ENCODE data around the gene OTOF. TPM values are rescaled to one million over a fixed set of nuclear protein-coding genes. Genes with fewer than 3 reads are reported as not detected.

The OTOF gene
- total and polyA plus RNA-seq, 9 of the 15 experiments (the other 6 are each of a cell fraction or from before 2014, with no cell fraction given) = 0.03 to 0.11 (median 0.06) TPM; not detected in 5

GRCh38 chr2:26412091-26412673 is 65.7 kb downstream of the OTOF start (continued):
- TF ChIP-seq AFF1 (IDR thresholded peaks at IDR 0.05; ENCODE audit: low read depth in 1 of 2, partially characterized antibody in 2 of 2) = peak in 1 of 2 experiments; percentile 43
- peak in 1 of 2 experiments; percentile 54; a peak in 3 of 4 replicates for TF ChIP-seq KDM1A (IDR thresholded peaks at IDR 0.05)
- TF ChIP-seq JUND (IDR thresholded peaks at IDR 0.05; ENCODE audit: borderline replicate concordance, low read depth, low read length) = peak; percentile 98
- peak; percentile 96 for TF ChIP-seq JUND (tag; IDR thresholded peaks at IDR 0.05; ENCODE audit: borderline replicate concordance, low read depth, low read length)
- peak; percentile 93 for TF ChIP-seq JUN (IDR thresholded peaks at IDR 0.05; ENCODE audit: borderline replicate concordance, low read depth, low read length)
- peak; percentile 65; the same call in 1 of the 2 replicates for TF ChIP-seq JUN (CRISPR knock-in tag; IDR thresholded peaks at IDR 0.05; ENCODE audit: borderline replicate concordance)
- TF ChIP-seq GABPB2 (CRISPR knock-in tag; conservative IDR thresholded peaks at IDR 0.05) = no peak
- TF ChIP-seq CREB3 (tag; conservative IDR thresholded peaks at IDR 0.05; ENCODE audit: low read depth) = peak; percentile 58; the same call in 1 of the 2 replicates
- peak; percentile 55 for TF ChIP-seq KDM5B (IDR thresholded peaks at IDR 0.05; ENCODE audit: insufficient replicate concordance, low read depth, low read length)
- peak; percentile 86 for TF ChIP-seq MAFF (IDR thresholded peaks at IDR 0.05; ENCODE audit: low read length)
- peak in 1 of 2 experiments; percentile 86; a peak in 3 of 4 replicates for TF ChIP-seq MLLT1 (IDR thresholded peaks at IDR 0.05)
- no peak for TF ChIP-seq ZNF584 (CRISPR knock-in tag; IDR thresholded peaks at IDR 0.05; ENCODE audit: low read depth)
- TF ChIP-seq ATF1 (CRISPR knock-in tag; IDR thresholded peaks at IDR 0.05) = no peak
- peak; percentile 94 for TF ChIP-seq ATF1 (tag; IDR thresholded peaks at IDR 0.05)
- 0 out of 2 replicates have a peak, but pooled peaks have one; percentile 15 for TF ChIP-seq PTTG1 (tag; IDR thresholded peaks at IDR 0.05; ENCODE audit: low read depth)
- peak; percentile 51 for TF ChIP-seq TAF1 (IDR thresholded peaks at IDR 0.05; ENCODE audit: control insufficient read depth, extremely low read depth, insufficient read depth, low read length, severe bottlenecking)
- TF ChIP-seq TRIM24 (IDR thresholded peaks at IDR 0.05) = peak; percentile 30 to 73; a peak in 3 of 4 replicates
- TF ChIP-seq SNRNP70 (optimal IDR thresholded peaks at IDR 0.05; ENCODE audit: low read depth, low read length) = no peak
- peak in 1 of 2 experiments; percentile 91; a peak in 2 of 4 replicates for TF ChIP-seq TBL1XR1 (IDR thresholded peaks at IDR 0.05; ENCODE audit: low read length in 2 of 2)
- TF ChIP-seq RB1 (IDR thresholded peaks at IDR 0.05; ENCODE audit: low read depth) = peak; percentile 42; the same call in 1 of the 2 replicates
- TF ChIP-seq GATAD2B (IDR thresholded peaks at IDR 0.05; ENCODE audit: borderline replicate concordance) = peak; percentile 85; the same call in 1 of the 2 replicates
